ENCODE data around the gene SLC15A2.

The SLC15A2 gene

GRCh38 chr3:121951291-121951919 lies 57.2 kb downstream of the SLC15A2 start:
- DNase-seq (ENCODE audit: low spot score): no peak
- TF ChIP-seq CTCF (IDR thresholded peaks at IDR 0.05; ENCODE audit: extremely low read depth, missing control alignments): no peak

- no peak for TF ChIP-seq CTCF (IDR thresholded peaks at IDR 0.05; ENCODE audit: extremely low read depth, missing control alignments)
- DNase-seq (ENCODE audit: low spot score): no peak
Measured at GRCh38 chr3:121956363-121956762, 62.2 kb downstream of the SLC15A2 start.

GRCh38 chr3:121957674-121958415 lies 63.6 kb downstream of the SLC15A2 start:
- TF ChIP-seq CTCF (IDR thresholded peaks at IDR 0.05; ENCODE audit: extremely low read depth, missing control alignments): no peak
- no peak for DNase-seq (ENCODE audit: low spot score)

GRCh38 chr3:121958801-121959200 lies 64.6 kb downstream of the SLC15A2 start:
- no peak for DNase-seq (ENCODE audit: low spot score)
- TF ChIP-seq CTCF (IDR thresholded peaks at IDR 0.05; ENCODE audit: extremely low read depth, missing control alignments): no peak

GRCh38 chr3:121961283-121961682 lies 67.1 kb downstream of the SLC15A2 start:
- DNase-seq (ENCODE audit: low spot score): no peak
- TF ChIP-seq CTCF (IDR thresholded peaks at IDR 0.05; ENCODE audit: extremely low read depth, missing control alignments): no peak

- no peak for TF ChIP-seq CTCF (IDR thresholded peaks at IDR 0.05; ENCODE audit: extremely low read depth, missing control alignments)
- no peak for DNase-seq (ENCODE audit: low spot score)
Measured at GRCh38 chr3:121962443-121962842, 68.2 kb downstream of the SLC15A2 start.

GRCh38 chr3:121963608-121964007 lies 69.4 kb downstream of the SLC15A2 start:
- TF ChIP-seq CTCF (IDR thresholded peaks at IDR 0.05; ENCODE audit: extremely low read depth, missing control alignments): no peak
- no peak for DNase-seq (ENCODE audit: low spot score)
